ENCODE measurements around the gene GUCY2C.
"Not testable (repeated sequence)": the region's sequence is repeated elsewhere in the genome, so short reads cannot be mapped to it uniquely, and the experiment has no call there.

The GUCY2C gene

GRCh38 chr12:14696265-14696741 is at the start of gene GUCY2C:
GUCY2C (minus strand) TSS chr12:14696599; CDS start chr12:14696448, 151 bp downstream.
- no peak for TF ChIP-seq CTCF (IDR thresholded peaks at IDR 0.05; ENCODE audit: insufficient read depth, low read depth, low read length, missing control alignments)
- H3K4me3 ChIP-seq (ENCODE audit: low read depth, low read length) = no peak within 1 kb of the TSS
- DNase-seq (ENCODE audit: low read depth) = no peak

DNA sequence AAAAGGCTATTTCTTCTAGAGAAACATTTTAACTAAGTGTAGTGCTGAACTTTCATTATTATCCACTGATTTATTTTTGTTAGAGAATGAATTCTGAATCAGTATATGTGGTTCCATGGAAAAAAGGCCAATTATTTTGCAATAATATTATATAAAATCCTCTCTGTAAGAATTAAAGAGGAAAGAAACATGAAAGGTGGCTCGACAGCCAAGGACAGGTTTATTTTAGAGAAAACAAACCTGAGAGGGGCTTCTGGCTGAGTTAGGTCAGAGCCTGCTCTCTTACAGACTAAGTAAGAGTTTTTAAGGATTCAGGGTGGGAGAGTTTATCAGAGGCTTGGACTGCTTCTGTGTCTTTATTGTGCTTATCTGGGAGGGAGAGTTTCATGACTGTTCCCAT is 46.7 kb upstream of the GUCY2C start:
- no peak for DNase-seq (ENCODE audit: low read depth)
- no peak for TF ChIP-seq CTCF (IDR thresholded peaks at IDR 0.05; ENCODE audit: insufficient read depth, low read depth, low read length, missing control alignments)

DNA sequence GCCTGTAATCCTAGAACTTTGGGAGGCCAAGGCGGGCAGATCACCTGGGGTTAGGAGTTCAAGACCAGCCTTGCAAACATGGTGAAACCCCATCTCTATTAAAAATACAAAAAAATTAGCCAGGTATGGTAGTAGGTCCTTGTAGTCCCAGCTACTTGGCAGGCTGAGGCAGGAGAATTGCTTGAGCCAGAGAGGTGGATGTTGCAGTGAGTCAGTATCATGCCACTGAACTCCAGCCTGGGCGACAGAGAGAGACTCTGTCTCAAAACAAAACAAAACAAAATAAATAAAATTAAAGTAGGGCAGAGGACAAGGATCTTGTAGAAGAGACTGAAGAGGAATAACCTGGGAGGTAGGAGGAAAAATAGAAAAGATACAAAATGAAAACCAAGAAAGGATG is 45.5 kb upstream of the GUCY2C start:
- no peak overlapping the region for H3K4me3 ChIP-seq (ENCODE audit: low read depth, low read length)
- TF ChIP-seq CTCF (IDR thresholded peaks at IDR 0.05; ENCODE audit: insufficient read depth, low read depth, low read length, missing control alignments) = no peak
- DNase-seq (ENCODE audit: low read depth) = no peak

More for the DNA sequence above, 46.7 kb upstream of the GUCY2C start:
- no peak overlapping the region for H3K4me3 ChIP-seq (ENCODE audit: low read depth, low read length)

DNA sequence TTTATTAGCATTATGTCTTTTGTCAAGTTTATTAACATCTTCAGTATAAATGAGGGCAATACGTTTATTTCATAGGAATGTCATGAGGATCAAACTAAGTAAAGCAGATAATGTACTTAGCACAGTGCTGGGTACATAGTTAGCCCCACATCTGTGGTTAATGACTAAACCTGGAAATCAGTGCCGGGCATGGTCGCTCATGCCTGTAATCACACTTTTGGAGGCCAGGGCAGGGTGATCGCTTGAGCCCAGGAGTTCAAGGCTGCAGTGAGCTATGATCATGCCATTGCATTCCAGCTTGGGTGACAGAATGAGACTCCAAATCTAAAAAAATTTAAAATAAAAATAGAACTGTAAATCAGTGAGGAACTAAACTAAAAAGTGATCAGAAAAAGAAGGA is 44.8 kb upstream of the GUCY2C start:
- H3K4me3 ChIP-seq (ENCODE audit: low read depth, low read length) = no peak overlapping the region
- peak; percentile 28 for DNase-seq (ENCODE audit: low read depth)
- no peak for TF ChIP-seq CTCF (IDR thresholded peaks at IDR 0.05; ENCODE audit: insufficient read depth, low read depth, low read length, missing control alignments)

GRCh38 chr12:14736441-14736840 is 40.0 kb upstream of the GUCY2C start:
- not testable (repeated sequence) for H3K4me3 ChIP-seq (ENCODE audit: low read depth, low read length); DNase-seq (ENCODE audit: low read depth)

DNA sequence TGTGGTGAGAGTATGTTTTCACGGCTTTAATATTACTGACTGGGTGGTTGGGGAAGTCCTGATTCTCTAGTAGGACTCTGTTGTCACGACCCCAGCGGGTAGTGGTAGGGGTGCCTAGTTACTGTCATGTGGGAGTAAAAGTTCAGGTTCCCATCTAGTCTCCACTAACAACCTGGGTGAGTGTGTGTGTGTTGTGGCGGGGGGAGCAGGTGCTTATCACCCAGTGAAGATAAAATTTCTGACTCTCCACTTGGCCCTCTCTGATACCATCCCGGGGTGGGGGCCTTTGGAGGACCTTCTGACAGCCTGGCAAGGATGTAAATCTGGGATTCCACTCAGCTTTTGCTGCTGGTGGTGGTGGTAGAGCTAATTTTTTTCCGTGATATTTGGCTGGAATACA is 35.4 kb upstream of the GUCY2C start:
- H3K4me3 ChIP-seq (ENCODE audit: low read depth, low read length) = no peak overlapping the region
- no peak for DNase-seq (ENCODE audit: low read depth)
- no peak for TF ChIP-seq CTCF (IDR thresholded peaks at IDR 0.05; ENCODE audit: insufficient read depth, low read depth, low read length, missing control alignments)

GRCh38 chr12:14729586-14729985 is 33.2 kb upstream of the GUCY2C start:
- no peak for DNase-seq (ENCODE audit: low read depth)
- H3K4me3 ChIP-seq (ENCODE audit: low read depth, low read length) = no peak overlapping the region
- TF ChIP-seq CTCF (IDR thresholded peaks at IDR 0.05; ENCODE audit: insufficient read depth, low read depth, low read length, missing control alignments) = no peak
